Thyroid gland (tissue), 4 donors: Measurements from ENCODE around the gene PEPD. TPM values are rescaled to one million over a fixed set of nuclear protein-coding genes. Genes with fewer than 3 reads are reported as not detected.

Experiments
- DNase-seq, 2 donors: peaks; one replicate each; pipeline ENCODE4 v3.0.0-alpha.2; 2019
- H3K27ac ChIP-seq, 3 donors: fragments of 200-600 bp; sonication (generic); 1 replicate in 2 of 3; 2 replicates in 1 of 3; pipeline ENCODE4 v1.5.1; 2016 to 2019; ENCODE audit warnings: mild to moderate bottlenecking in 1 of 3, moderate library complexity in 1 of 3
- H3K27me3 ChIP-seq: fragments of 200-600 bp; sonication (generic); one replicate; pipeline ENCODE4 v1.5.1; 2019
- H3K36me3 ChIP-seq, 2 donors: fragments of 200-600 bp; sonication (generic); one replicate each; pipeline ENCODE4 v1.5.1; 2016 to 2019
- H3K4me1 ChIP-seq, 2 donors: fragments of 200-600 bp; sonication (generic); one replicate each; pipeline ENCODE4 v1.5.1; 2017 to 2019
- H3K4me3 ChIP-seq, 3 donors: fragments of 200-600 bp; sonication (generic); replicated peaks in 1 of 3; 1 replicate in 2 of 3; 2 replicates in 1 of 3; pipeline ENCODE4 v1.5.1; 2016; ENCODE audit warnings: mild to moderate bottlenecking in 1 of 3
- H3K9me3 ChIP-seq: fragments of 200-600 bp; sonication (generic); one replicate; pipeline ENCODE4 v1.5.1; 2017
- POLR2A ChIP-seq, 2 donors: fragments of 450-650 bp; IDR thresholded peaks; one replicate each; pipeline ENCODE4 v1.6.1; 2017; ENCODE audit warnings: antibody characterized with exemption in 2 of 2, mild to moderate bottlenecking in 2 of 2, moderate library complexity in 1 of 2
- WGBS, 2 donors: methylation state at CpG; one replicate each; pipeline ENCODE4 v1.1.5; 2017; 5-methylcytosine and 5-hydroxymethylcytosine counted together
- intact Hi-C: fragments of 100-400 bp; cut with DNase I; formaldehyde crosslinking; loops from one replicate; pipeline ENCODE4 v1.15.1; 2023
- total RNA-seq, 4 donors: library from RNA; depleted of rRNA; stranded (reverse); fragments of >200 nt; gene quantifications; one replicate each; pipeline ENCODE4 v1.2.3, GENCODE V29; 2016
- TF ChIP-seq, protein P1 (sequence below), 6 experiments: fragments of 200-600 bp in 3 of 6; fragments of 450-650 bp in 3 of 6; sonication (generic) in 3 of 6; IDR thresholded peaks; one replicate each; pipeline ENCODE4 v1.5.1; 2016 to 2019; ENCODE audit warnings: antibody characterized with exemption in 6 of 6, mild to moderate bottlenecking in 2 of 6, inconsistent platforms in 1 of 6, moderate library complexity in 1 of 6

PEPD gene
- total RNA-seq, 4 donors from 2014 or later: 76.8 to 121 (median 102) TPM

DNA sequence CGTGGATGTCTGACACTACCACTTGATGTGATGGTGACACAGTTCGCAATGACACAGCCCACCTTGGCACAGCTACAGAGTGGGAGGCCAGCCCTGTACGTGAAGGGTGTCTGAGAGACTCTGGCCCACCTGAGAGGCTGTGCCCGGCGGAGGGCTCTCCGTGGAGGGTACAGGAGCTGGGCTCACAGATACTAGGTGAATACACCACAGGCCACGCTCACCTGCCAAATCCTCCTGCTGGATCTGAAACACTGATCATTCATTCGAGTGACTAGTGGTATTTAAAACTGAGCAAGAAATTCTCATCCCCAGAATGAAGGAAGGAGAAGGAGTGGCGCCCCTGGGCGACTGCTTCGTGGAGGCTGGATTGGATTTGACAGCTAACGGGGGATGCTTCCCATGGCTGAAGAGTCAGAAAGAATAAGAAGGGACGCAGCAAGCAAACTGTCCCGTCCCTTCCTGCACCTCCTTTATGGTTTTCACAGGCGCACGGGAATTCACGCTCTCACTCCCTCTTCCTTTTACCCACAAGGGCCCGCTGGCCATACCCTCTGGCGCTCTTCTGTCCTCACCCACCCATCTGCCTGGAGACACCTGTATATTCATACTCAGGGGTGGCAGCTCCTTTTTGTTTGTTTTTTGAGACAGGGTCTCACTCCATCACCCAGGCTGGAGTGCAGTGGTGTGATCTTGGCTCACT, 123.1 kb downstream of the PEPD start:
- Histone ChIP-seq H3K36me3 (no peaks in the 10 kb centered on the region), H3K9me3 (no peaks in the 10 kb centered on the region), H3K4me1 (peaks cover 6 to 47% of the 10 kb centered on the region in 2 donors), H3K27ac (no peak overlapping the region), H3K27me3 (no peaks in the 10 kb centered on the region), H3K4me3 (no peak overlapping the region)
- peak in 1 of 2 donors; percentile 2 for DNase-seq
- 94 to 95% methylated on average over 18 to 19 of the region's 19 CpGs for WGBS, 2 donors
- no peak for TF ChIP-seq POLR2A (IDR thresholded peaks at IDR 0.05)
- TF ChIP-seq, protein P1, sequence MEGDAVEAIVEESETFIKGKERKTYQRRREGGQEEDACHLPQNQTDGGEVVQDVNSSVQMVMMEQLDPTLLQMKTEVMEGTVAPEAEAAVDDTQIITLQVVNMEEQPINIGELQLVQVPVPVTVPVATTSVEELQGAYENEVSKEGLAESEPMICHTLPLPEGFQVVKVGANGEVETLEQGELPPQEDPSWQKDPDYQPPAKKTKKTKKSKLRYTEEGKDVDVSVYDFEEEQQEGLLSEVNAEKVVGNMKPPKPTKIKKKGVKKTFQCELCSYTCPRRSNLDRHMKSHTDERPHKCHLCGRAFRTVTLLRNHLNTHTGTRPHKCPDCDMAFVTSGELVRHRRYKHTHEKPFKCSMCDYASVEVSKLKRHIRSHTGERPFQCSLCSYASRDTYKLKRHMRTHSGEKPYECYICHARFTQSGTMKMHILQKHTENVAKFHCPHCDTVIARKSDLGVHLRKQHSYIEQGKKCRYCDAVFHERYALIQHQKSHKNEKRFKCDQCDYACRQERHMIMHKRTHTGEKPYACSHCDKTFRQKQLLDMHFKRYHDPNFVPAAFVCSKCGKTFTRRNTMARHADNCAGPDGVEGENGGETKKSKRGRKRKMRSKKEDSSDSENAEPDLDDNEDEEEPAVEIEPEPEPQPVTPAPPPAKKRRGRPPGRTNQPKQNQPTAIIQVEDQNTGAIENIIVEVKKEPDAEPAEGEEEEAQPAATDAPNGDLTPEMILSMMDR (IDR thresholded peaks at IDR 0.05): no peak
- intact Hi-C loops: no loop called here

DNA sequence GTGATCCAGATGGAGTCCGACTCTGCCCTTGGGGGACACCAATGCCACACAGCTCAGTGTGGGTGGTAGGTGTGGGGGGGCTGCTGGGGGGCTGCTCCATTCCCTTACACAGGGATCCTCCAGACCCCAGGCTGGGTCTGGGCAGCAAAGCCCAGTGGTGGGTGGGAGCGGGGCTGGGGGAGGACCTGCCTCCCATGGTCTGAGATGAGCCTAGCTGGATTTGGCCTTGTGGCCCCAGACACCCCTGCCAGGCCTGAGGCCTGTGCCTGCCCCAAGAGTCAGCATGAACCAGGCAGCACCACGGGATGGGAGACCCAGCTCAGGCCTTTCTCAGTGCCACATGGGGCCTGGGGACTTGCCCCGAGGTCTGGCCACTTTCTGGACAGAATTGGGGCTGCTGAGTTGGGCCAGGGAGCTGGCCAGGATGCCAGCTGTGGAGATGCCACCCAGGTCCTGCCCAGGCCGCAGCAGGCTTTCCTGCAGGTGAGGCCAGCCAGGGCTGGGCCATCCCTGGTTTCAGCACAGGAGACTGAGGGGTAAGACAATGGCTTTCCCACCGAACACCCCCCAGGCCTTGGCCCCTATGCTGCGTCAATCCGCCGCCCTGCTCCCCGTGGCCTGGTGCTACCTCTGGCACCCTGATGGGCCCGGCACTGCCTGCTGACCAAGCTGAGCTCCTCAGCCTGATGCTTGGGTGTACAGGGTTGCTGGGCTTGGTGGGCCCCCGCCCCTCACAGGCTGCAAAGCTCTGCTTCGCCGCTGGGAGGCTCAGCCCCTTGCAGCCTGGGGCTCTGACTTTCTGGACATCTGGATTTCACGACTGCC, 123.8 kb downstream of the PEPD start:
- WGBS, 2 donors: 33 to 90% methylated on average over 1 to 7 of the region's 15 CpGs
- Histone ChIP-seq H3K4me1 (peaks cover 6 to 55% of the 10 kb centered on the region in 2 donors), H3K9me3 (no peaks in the 10 kb centered on the region), H3K27ac (no peak overlapping the region), H3K36me3 (no peaks in the 10 kb centered on the region), H3K4me3 (no peak overlapping the region), H3K27me3 (no peaks in the 10 kb centered on the region)
- intact Hi-C loops: no loop called here
- DNase-seq: no peak
- TF ChIP-seq POLR2A (IDR thresholded peaks at IDR 0.05): no peak
- TF ChIP-seq, protein P1 (IDR thresholded peaks at IDR 0.05): no peak

DNA sequence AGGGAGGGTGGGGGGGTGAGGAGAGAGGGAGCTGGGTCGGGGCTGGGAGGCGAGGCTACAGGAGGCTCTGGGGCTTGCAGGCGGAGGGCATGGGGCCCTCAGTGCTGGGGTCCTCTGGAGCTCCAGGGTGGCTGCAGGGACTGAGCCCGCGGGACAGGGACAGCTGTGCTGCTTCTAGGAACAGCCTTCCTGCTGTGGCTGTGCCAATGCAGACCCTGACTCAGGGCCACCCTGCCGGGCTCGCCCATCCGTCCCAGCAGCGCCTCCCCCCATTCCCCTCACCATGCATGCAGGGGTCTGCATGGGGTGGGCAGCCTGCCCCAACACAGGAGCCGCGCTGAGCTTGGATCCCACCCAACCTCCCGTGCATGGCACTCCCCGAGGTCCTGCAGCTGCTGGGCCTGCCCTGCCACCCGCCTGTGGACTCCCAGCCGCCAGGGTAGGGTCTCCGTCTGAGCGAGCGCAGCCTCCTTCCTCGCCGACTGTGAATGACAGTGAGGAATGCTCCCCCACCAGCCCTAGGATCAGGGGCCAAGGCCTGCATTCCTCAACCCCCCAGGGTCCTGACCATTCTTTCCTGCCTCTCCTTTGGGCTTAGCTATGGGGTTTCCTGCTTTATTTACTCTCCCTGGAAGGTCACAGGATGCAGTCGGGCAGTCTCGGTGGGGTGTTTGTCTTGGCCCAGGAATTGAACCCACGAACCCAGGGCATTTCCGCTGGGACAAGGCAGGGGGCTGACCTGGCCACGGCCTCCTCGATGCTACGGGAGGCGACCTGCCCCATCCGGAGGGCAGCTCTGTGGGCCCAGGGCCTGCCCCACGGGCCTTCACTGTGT, 124.7 kb downstream of the PEPD start:
- Histone ChIP-seq H3K27me3 (no peaks in the 10 kb centered on the region), H3K36me3 (no peaks in the 10 kb centered on the region), H3K27ac (no peak overlapping the region), H3K4me1 (peaks cover 11 to 63% of the 10 kb centered on the region in 2 donors), H3K9me3 (no peaks in the 10 kb centered on the region), H3K4me3 (no peak overlapping the region)
- no peak for DNase-seq
- WGBS, 2 donors: 68 to 83% methylated on average over 11 to 18 of the region's 30 CpGs
- intact Hi-C loops: no loop called here
- TF ChIP-seq, protein P1 (IDR thresholded peaks at IDR 0.05): no peak

DNA sequence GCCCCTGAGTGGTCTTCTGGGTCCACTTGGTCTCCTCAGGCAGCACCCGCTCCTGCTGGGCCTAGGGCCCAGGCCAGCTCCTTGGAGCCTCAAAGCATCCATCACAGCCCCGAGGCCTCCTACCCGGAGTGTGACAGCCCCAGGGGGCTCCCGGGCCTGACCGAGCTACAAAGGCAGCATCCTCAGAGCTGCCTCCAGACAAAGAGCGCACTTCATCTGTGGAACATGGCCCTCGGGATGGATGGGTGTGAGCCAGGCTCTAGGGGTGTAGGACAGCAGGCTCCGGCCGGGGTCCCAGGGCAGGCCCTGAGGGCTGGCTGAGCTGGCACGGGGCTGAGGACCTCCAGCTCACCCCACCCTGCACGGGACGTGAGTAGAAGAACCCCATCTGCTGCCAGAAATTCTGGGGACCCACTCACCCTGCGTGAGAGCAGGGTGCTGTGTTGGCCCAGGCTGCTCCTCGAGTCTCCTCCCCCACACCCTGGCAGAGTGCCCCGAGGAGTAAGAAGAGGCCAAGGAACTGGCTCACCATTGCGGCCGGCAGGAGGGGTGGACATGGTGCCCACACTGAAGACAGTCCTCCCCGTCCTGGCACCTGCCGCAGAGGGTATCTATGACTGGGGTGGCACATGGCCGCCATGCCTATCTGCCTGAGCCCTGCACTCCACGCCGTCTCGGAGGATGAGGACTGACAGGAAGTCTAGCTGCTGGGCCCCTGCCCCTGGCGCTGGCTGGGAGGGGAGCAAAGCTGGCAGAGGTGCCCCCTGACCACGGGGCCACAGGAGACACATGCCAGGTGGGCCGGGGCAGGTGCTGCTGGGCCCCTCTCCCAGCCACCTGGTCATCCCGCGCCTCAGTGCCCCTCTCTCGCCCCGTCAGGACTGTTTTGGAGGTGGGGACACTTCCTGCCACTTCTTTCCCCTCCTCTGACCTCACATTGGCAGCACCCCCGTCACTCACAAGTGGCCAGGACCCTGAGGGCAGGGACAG, 125.7 kb downstream of the PEPD start:
- WGBS, 2 donors: 60 to 91% methylated on average over 8 to 19 of the region's 31 CpGs
- Histone ChIP-seq H3K9me3 (no peaks in the 10 kb centered on the region), H3K4me1 (peaks cover 20 to 74% of the 10 kb centered on the region in 2 donors), H3K4me3 (no peak overlapping the region), H3K36me3 (no peaks in the 10 kb centered on the region), H3K27ac (no peak overlapping the region), H3K27me3 (no peaks in the 10 kb centered on the region)
- peak; percentile 85 to 88 for DNase-seq
- intact Hi-C loops: no loop called here
- TF ChIP-seq, protein P1 (IDR thresholded peaks at IDR 0.05): no peak
- no peak for TF ChIP-seq POLR2A (IDR thresholded peaks at IDR 0.05)
